OCI-LY1 (cell line): ENCODE data around the gene C17orf67.

ENCODE experiments used
- H2AFZ ChIP-seq: fragments of 200-600 bp; sonication (generic), shearing (Covaris generic); 2 replicates; pipeline ENCODE4 v1.6.0; 2014; ENCODE audit warnings: antibody characterized with exemption, mild to moderate bottlenecking, low read length
- H3F3A ChIP-seq: fragments of 200-600 bp; sonication (generic), shearing (Covaris generic); 2 replicates; pipeline ENCODE4 v1.6.0; 2014; ENCODE audit warnings: mild to moderate bottlenecking, antibody characterized with exemption, low read length, moderate library complexity; ENCODE audit not compliant: insufficient read depth
- H3K27ac ChIP-seq: fragments of 200-600 bp; sonication (generic); 2 replicates; pipeline ENCODE4 v1.5.1; 2014; ENCODE audit warnings: low read length, mixed run types, mild to moderate bottlenecking, low read depth; ENCODE audit not compliant: poor library complexity, severe bottlenecking
- H3K27me3 ChIP-seq: fragments of 200-600 bp; sonication (generic); 2 replicates; pipeline ENCODE4 v1.6.0; 2014; ENCODE audit warnings: antibody characterized with exemption, mild to moderate bottlenecking, low read length, moderate library complexity; ENCODE audit not compliant: insufficient read depth
- H3K36me3 ChIP-seq: fragments of 200-600 bp; sonication (generic); 2 replicates; pipeline ENCODE4 v1.6.1; 2014; ENCODE audit warnings: mild to moderate bottlenecking, antibody characterized with exemption, low read length, moderate library complexity, mixed read lengths; ENCODE audit not compliant: insufficient read depth
- H3K4me1 ChIP-seq: fragments of 200-600 bp; sonication (generic); 2 replicates; pipeline ENCODE4 v1.5.1; 2014; ENCODE audit warnings: mild to moderate bottlenecking, low read length, moderate library complexity; ENCODE audit not compliant: insufficient read depth, severe bottlenecking
- H3K4me2 ChIP-seq: fragments of 200-600 bp; sonication (generic), shearing (Covaris generic); 2 replicates; pipeline ENCODE4 v1.6.1; 2014; ENCODE audit warnings: low read length
- H3K4me3 ChIP-seq: fragments of 200-600 bp; sonication (generic); 2 replicates; pipeline ENCODE4 v1.5.1; 2014; ENCODE audit warnings: low read length, low read depth, mild to moderate bottlenecking, mixed read lengths; ENCODE audit not compliant: poor library complexity, severe bottlenecking
- H3K79me2 ChIP-seq: fragments of 200-600 bp; shearing (Covaris generic); 2 replicates; pipeline ENCODE4 v1.6.1; 2016; ENCODE audit warnings: mixed run types, low read length, mixed read lengths; ENCODE audit not compliant: insufficient read depth
- H3K9ac ChIP-seq: fragments of 200-600 bp; sonication (generic), shearing (Covaris generic); 2 replicates; pipeline ENCODE4 v1.6.1; 2014; ENCODE audit warnings: mild to moderate bottlenecking, low read length, mixed read lengths
- H3K9me2 ChIP-seq: fragments of 200-600 bp; sonication (generic), shearing (Covaris generic); 2 replicates; pipeline ENCODE4 v1.6.1; 2014; ENCODE audit warnings: low read depth, mild to moderate bottlenecking, low read length, mixed read lengths
- H3K9me3 ChIP-seq: fragments of 200-600 bp; shearing (Covaris generic); 2 replicates; pipeline ENCODE4 v1.6.1; 2014; ENCODE audit warnings: low read length, mixed read lengths
- H4K20me1 ChIP-seq: fragments of 200-600 bp; sonication (generic), shearing (Covaris generic); 2 replicates; pipeline ENCODE4 v1.6.0; 2016; ENCODE audit warnings: mild to moderate bottlenecking, low read length; ENCODE audit not compliant: insufficient read depth
- EZH2 ChIP-seq: fragments of 200-600 bp; sonication (generic), shearing (Covaris generic); IDR thresholded peaks from 2 replicates; pipeline ENCODE4 v1.8.0; 2017; ENCODE audit warnings: borderline replicate concordance, mixed run types, mild to moderate bottlenecking, antibody characterized with exemption, low read length, moderate library complexity, mixed read lengths
- TF ChIP-seq, protein P1 (sequence below): fragments of 200-600 bp; sonication (generic), shearing (Covaris generic); IDR thresholded peaks from 2 replicates; pipeline ENCODE4 v1.5.1; 2017; ENCODE audit warnings: mild to moderate bottlenecking, antibody characterized with exemption, low read length, moderate library complexity, mixed read lengths

C17orf67 gene

DNA sequence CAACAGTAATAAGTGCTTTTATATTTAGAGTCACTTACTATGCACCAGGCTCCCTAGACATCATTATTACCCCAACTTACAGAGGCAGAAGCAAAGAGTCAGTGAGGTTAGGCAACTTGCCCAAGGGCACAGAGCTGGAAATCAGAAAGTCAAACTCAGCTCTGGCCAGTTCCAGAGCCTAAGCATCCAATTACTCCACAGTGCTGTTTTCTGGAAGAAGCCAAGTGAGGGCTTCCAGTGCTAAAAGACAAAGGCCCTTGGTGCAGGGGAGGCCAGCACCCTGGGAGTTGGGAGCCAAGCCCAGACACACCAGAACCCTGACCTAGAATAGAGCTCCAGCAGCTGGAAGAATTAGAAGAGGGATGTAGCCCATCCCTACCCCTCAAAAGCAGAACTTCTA is 40.2 kb downstream of the C17orf67 start:
- H3K36me3 ChIP-seq = no peaks in the 10 kb centered on the region
- no peaks in the 10 kb centered on the region for H3K9me2 ChIP-seq
- H4K20me1 ChIP-seq = no peaks in the 10 kb centered on the region
- no peak overlapping the region for H3K27ac ChIP-seq
- H3K9me3 ChIP-seq = no peaks in the 10 kb centered on the region
- no peaks in the 10 kb centered on the region for H3F3A ChIP-seq
- H3K4me2 ChIP-seq = no peak overlapping the region
- H3K4me3 ChIP-seq = no peak overlapping the region
- H3K9ac ChIP-seq = no peak overlapping the region
- H3K4me1 ChIP-seq = no peaks in the 10 kb centered on the region
- TF ChIP-seq, protein P1, sequence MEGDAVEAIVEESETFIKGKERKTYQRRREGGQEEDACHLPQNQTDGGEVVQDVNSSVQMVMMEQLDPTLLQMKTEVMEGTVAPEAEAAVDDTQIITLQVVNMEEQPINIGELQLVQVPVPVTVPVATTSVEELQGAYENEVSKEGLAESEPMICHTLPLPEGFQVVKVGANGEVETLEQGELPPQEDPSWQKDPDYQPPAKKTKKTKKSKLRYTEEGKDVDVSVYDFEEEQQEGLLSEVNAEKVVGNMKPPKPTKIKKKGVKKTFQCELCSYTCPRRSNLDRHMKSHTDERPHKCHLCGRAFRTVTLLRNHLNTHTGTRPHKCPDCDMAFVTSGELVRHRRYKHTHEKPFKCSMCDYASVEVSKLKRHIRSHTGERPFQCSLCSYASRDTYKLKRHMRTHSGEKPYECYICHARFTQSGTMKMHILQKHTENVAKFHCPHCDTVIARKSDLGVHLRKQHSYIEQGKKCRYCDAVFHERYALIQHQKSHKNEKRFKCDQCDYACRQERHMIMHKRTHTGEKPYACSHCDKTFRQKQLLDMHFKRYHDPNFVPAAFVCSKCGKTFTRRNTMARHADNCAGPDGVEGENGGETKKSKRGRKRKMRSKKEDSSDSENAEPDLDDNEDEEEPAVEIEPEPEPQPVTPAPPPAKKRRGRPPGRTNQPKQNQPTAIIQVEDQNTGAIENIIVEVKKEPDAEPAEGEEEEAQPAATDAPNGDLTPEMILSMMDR = no peak
- TF ChIP-seq EZH2 = no peak
- no peaks in the 10 kb centered on the region for H3K79me2 ChIP-seq
- H2AFZ ChIP-seq = no peak overlapping the region
- H3K27me3 ChIP-seq = no peaks in the 10 kb centered on the region

DNA sequence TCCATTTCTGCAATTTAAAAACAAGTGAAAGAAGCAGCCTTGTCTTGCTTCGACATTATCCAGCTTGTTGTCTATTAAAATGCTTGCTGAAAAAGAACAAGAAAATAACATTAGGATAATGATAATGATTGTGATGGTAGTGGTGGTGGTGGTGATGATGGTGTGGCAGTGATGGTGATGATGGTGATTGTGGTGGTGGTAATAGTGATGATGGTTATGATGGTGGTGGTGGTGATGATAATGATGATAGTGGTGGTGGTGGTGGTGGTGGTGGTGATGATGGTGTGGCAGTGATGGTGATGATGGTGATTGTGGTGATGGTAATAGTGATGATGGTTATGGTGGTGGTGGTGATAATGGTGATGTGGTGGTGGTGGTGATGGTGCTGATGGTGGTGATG is 41.5 kb downstream of the C17orf67 start:
- H3K27ac ChIP-seq = no peak overlapping the region
- H3K9ac ChIP-seq = no peak overlapping the region
- no peaks in the 10 kb centered on the region for H3K9me2 ChIP-seq
- no peaks in the 10 kb centered on the region for H4K20me1 ChIP-seq
- no peak overlapping the region for H3K4me3 ChIP-seq
- peaks cover 8% of the 10 kb centered on the region for H3K4me1 ChIP-seq
- H3K79me2 ChIP-seq = no peaks in the 10 kb centered on the region
- no peak overlapping the region for H2AFZ ChIP-seq
- H3K4me2 ChIP-seq = no peak overlapping the region
- no peak for TF ChIP-seq EZH2
- TF ChIP-seq, protein P1 = no peak
- H3F3A ChIP-seq = no peaks in the 10 kb centered on the region
- no peaks in the 10 kb centered on the region for H3K9me3 ChIP-seq
- H3K27me3 ChIP-seq = no peaks in the 10 kb centered on the region
- no peaks in the 10 kb centered on the region for H3K36me3 ChIP-seq

DNA sequence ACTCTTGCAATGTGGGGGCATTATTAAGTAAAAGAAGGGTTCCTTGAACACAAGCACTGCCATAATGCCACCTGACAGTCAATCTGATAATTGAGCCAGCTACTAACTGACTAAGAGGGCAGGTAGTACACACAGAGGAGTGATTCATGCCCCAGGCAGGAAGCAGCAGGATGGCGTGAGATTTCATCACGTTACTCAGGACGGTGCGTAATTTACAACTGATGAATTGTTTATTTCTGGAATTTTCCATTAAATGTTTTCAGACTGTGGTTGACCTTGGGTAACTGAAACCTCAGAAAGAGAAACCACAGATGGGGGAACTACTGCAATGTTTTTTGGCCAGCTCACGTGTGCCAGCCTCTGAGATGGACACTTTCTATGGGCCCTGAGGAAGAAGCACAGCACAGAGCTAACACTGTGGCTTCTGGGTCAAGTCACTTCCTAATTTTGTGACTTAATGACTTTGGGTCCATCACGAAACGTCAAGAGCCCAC is 46.7 kb downstream of the C17orf67 start:
- Histone ChIP-seq H3K79me2 (no peaks in the 10 kb centered on the region), H3K27ac (peak overlapping the region; percentile 78), H3K36me3 (no peaks in the 10 kb centered on the region), H2AFZ (0 out of 2 replicates have a peak overlapping the region, but pooled peaks have one; percentile 51), H3K4me1 (peaks cover 34% of the 10 kb centered on the region), H3K9ac (peak overlapping the region; percentile 41), H3F3A (no peaks in the 10 kb centered on the region), H3K4me3 (no peak overlapping the region), H4K20me1 (no peaks in the 10 kb centered on the region), H3K27me3 (no peaks in the 10 kb centered on the region), H3K9me3 (no peaks in the 10 kb centered on the region), H3K9me2 (no peaks in the 10 kb centered on the region), H3K4me2 (peak overlapping the region; percentile 47)
- no peak for TF ChIP-seq EZH2
- TF ChIP-seq, protein P1 = no peak
